AG04449 (cell line): ENCODE measurements around the gene ZNF547.

Source experiments
- CTCF ChIA-PET: fragments of 350-600 bp; formaldehyde crosslinking; extraction: SDS; loops from one replicate; lab custom pipeline; 2021; ENCODE audit warnings: antibody characterized with exemption; lab: Yijun Ruan, JAX
- POLR2A ChIA-PET: fragments of 400-600, 350-600 bp; formaldehyde crosslinking; extraction: SDS; loops from one replicate; lab custom pipeline; 2020; ENCODE audit warnings: antibody characterized with exemption, inconsistent platforms; lab: Yijun Ruan, JAX
- DNase-seq: peaks from one replicate; pipeline ENCODE4 v3.0.0-alpha.2; 2010; ENCODE audit warnings: low read depth, low spot score
- H3K4me3 ChIP-seq: 2 replicates; pipeline ENCODE4 v1.5.1; 2011; ENCODE audit warnings: low read depth, mild to moderate bottlenecking, control low read depth, low read length
- TF ChIP-seq, protein P1 (sequence below): IDR thresholded peaks from one replicate; pipeline ENCODE4 v1.5.1; 2011; ENCODE audit warnings: mild to moderate bottlenecking, moderate library complexity, low read length, control low read depth, inconsistent platforms; ENCODE audit not compliant: insufficient read depth; ENCODE audit errors: missing control alignments

The ZNF547 gene

DNA sequence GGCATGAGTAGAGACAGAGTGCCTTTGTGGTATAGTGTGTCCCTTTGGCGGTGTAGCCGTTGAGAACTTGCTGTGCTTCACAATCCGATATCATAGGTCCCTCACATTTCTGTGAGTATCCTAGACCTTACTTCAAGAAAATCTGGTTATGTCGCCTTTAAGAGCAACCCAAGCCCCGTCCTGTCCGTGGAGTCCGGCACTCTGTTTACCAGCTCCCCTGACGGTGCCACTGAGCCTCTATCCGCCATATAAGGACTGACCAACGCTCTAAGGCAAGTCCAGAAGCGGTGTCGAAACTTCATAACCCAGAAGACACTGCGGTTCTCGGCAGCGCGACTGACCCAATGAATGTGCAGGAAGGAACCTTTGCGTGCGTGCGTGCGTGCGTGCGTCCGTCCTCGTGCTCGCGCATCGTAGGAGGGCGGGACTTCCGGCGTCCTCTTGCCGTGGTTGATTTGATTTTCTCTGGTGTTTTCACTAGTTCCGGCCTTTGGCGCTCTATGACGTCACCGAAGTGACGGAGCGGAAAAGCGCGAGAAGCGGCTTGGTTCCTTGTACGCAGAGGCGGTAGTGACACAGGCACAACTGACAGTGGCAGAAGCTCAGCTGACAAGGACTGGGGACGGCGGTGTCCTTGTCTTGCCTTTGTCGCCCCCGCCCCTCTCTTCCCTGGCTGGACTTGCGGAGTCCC lies at the start of gene ZNF547, which contains the start of gene TRAPPC2B:
Gene ZNF547, plus strand, starts transcription at position 555 of the 691 bp plus-strand sequence. CDS start 5,005 bp downstream, outside the sequence.
Gene TRAPPC2B, plus strand, starts transcription at position 555 of the 691 bp plus-strand sequence. CDS start 1,283 bp downstream, outside the sequence.
- H3K4me3 ChIP-seq = peak within 1 kb of the TSS; percentile 91
- ChIA-PET POLR2A (interaction anchor here (0.7 to 1.1 kb wide), 4 partner anchors 12 to 172 kb away, joined by 3 to 5 read pairs (median 3); partner anchors contain the start of genes ZNF264, ZNF304 and ZNF548), CTCF (interaction anchor here (0.6 to 1.2 kb wide), 2 partner anchors 9 to 770 kb away, joined by 3 read pairs; no protein-coding TSS in a partner anchor)
- TF ChIP-seq, protein P1, sequence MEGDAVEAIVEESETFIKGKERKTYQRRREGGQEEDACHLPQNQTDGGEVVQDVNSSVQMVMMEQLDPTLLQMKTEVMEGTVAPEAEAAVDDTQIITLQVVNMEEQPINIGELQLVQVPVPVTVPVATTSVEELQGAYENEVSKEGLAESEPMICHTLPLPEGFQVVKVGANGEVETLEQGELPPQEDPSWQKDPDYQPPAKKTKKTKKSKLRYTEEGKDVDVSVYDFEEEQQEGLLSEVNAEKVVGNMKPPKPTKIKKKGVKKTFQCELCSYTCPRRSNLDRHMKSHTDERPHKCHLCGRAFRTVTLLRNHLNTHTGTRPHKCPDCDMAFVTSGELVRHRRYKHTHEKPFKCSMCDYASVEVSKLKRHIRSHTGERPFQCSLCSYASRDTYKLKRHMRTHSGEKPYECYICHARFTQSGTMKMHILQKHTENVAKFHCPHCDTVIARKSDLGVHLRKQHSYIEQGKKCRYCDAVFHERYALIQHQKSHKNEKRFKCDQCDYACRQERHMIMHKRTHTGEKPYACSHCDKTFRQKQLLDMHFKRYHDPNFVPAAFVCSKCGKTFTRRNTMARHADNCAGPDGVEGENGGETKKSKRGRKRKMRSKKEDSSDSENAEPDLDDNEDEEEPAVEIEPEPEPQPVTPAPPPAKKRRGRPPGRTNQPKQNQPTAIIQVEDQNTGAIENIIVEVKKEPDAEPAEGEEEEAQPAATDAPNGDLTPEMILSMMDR = no peak
- peak; percentile 97 for DNase-seq

DNA sequence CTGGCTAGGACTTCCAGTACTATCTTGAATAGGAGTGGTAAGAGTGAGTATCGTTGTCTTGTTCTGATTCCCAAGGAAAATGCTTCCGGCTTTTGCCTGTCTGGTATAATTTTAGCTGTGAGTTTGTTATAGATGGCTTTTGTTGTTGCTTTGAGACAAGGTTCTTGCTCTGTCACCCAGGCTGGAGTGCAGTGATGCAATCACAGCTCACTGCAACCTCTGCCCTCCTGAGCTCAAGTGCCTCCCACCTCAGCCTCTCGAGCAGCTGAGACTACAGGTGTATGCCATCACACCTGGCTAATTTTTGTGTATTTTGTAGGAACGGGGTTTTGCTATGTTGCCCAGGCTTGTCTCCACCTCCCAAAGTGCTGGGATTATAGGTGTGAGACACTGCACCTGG lies 49.2 kb upstream of the ZNF547 start:
- TF ChIP-seq, protein P1 = no peak
- DNase-seq = no peak
- ChIA-PET POLR2A (no interaction called here), CTCF (interaction anchor here (2.1 kb wide), 1 partner anchor 12 kb away, joined by 7 read pairs; no protein-coding TSS in a partner anchor)
- no peak overlapping the region for H3K4me3 ChIP-seq

DNA sequence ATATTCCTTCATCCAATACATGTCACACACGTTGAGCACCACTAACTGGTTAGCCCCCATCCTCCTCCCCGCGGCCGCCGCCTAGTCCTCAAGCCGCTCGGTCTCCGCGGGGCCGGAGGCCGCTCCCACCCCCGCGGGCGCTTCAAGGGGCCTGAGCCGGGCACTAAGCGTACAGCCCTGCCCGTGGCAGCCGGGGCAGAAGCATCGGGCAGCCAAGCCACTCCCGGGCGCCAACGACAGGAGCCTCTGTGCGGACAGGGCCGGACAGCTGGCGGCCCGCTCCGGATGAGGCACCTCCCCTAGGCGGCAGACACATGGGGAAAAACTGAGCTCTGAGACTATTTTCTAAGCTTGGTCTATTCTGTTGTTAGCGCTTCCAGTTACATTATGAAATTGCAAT lies 45.8 kb upstream of the ZNF547 start:
- TF ChIP-seq, protein P1 = no peak
- DNase-seq = no peak
- ChIA-PET POLR2A (interaction anchor here (1.4 kb wide), 1 partner anchor 16 kb away, joined by 3 read pairs; no protein-coding TSS in a partner anchor), CTCF (no interaction called here)
- H3K4me3 ChIP-seq = peak overlapping the region; percentile 36

DNA sequence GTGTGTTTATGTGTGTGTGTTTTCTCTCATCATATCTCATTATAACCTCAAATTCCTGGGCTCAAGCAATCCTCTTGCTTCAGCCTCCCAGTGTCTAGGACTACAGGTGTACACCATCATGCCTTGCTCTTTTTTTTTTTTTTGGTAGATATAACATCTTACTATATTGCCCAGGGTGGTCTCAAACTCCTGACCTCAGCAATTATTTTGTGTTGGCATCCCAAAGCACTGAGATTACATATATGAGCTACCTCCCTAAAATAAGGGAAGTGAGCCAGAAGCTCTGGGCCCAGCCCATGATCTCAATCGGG lies 43.5 kb upstream of the ZNF547 start:
- DNase-seq = no peak
- POLR2A ChIA-PET = interaction anchor here (0.8 to 1.0 kb wide), 2 partner anchors 14 to 18 kb away, joined by 3 to 5 read pairs; no protein-coding TSS in a partner anchor
- H3K4me3 ChIP-seq = peak overlapping the region; percentile 87
- CTCF ChIA-PET = no interaction called here
- TF ChIP-seq, protein P1 = no peak

DNA sequence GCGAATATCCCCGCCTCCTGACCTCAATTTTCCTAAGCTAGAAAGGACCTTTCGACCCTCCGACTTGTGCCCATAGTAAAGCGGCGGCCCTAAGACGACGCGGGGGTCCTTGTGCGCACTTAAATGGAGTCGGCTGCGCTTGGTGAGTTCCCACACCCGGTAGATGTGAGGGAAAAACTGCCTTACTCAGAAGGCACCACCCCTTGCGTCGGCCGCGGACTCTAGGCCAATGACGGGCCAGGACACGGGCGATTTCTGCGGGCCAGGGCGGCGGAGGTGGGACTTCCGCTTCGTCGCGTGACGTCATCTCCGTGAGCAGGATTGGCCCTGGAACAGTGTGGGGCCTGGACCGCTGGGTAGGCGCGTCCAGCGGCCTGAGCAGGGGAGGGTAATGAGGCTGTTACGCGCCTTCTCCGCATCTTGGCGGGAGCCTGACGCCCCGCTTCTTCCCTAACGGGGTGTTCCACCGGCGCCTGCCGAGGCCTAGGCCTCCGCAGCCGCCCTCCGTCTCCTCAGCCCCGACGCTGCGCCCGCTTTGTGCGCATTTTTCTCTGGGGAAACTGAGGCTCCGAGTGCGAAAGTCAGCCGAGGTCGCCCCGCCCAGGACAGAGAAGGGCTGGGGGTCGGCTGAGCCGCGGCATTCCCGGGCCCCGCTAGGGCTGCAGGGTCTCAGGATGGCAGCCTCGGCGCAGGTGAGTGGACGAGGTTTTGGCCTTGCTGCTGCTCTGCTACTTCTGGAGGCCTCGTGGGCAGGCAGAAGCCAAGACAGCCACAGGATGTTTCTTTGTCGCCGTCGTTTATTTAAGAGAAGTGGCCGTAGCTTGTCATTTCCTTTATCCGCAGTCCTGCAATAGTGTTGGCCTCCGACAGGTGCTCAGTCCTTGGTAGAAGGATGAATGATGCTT lies 42.9 kb upstream of the ZNF547 start, which contains the start of gene ZNF543:
Gene ZNF543, plus strand, starts transcription at position 293 of the 905 bp plus-strand sequence. Its CDS starts 382 bp downstream, at position 675.
- ChIA-PET POLR2A (interaction anchor here (0.5 to 1.0 kb wide), 3 partner anchors 10 to 18 kb away, joined by 3 to 5 read pairs (median 3); no protein-coding TSS in a partner anchor), CTCF (no interaction called here)
- TF ChIP-seq, protein P1 = no peak
- peak; percentile 66 for DNase-seq
- peak within 1 kb of the TSS; percentile 87 for H3K4me3 ChIP-seq
